HG02678 (cell line): Measurements from ENCODE around the gene ADCY6.

ENCODE experiments used
- ATAC-seq: cut with Tn5 transposase; IDR thresholded peaks from one replicate; pipeline ENCODE4 v1.9.1; 2021; ENCODE audit warnings: mild to moderate bottlenecking, moderate library complexity; ENCODE audit not compliant: unreplicated experiment

ADCY6 gene

GRCh38 chr12:48788854-48789775 is at the start of gene ADCY6:
ADCY6 (minus strand) TSS chr12:48789089; CDS start chr12:48783434, 5,655 bp downstream.
- peak; percentile 49 for ATAC-seq

- no peak for ATAC-seq
Observed at GRCh38 chr12:48838048-48838447, 49.2 kb upstream of the ADCY6 start.

- ATAC-seq = no peak
Observed at GRCh38 chr12:48832321-48833060, 43.6 kb upstream of the ADCY6 start.

GRCh38 chr12:48831257-48831656 is 42.4 kb upstream of the ADCY6 start:
- no peak for ATAC-seq

DNA sequence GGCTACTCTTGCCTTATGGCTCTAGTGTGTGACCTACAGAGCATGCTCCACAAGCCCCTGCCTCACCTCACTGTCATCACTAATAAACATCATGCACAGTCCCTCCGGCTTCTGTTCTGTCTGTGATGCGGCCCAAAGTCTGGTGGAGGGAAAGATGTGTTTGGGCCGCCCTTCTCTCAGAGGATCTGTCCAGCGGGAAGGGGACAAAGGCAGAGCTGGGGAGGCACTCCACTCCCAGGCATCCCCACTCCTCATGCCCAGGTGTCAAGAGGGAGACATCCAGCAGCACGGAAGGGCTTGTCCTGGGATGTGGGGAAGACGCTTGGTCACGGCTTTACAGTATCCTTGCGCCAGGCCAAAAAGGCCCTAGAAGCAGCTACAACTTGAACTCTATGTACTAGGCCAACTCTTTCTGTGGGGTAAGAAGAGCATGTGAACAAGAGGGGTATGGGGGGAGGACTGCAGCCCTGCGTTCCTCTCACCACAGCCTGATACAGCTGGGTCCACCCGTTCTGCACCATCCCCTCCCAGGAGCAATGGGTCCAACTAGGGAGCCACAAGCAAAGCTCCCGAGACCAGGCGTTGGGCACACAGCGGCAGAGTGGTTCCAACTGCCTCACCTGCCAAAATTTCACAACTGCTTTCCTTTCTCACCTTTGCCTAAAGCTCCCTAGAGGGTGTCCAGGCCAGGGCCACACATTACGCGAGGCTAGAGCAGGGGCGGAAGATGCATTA is 40.1 kb upstream of the ADCY6 start:
- ATAC-seq = no peak

- no peak for ATAC-seq
Observed at GRCh38 chr12:48828293-48828692, 39.4 kb upstream of the ADCY6 start.

GRCh38 chr12:48827513-48828096 is 38.7 kb upstream of the ADCY6 start:
- no peak for ATAC-seq

GRCh38 chr12:48827026-48827425 is 38.1 kb upstream of the ADCY6 start:
- ATAC-seq = no peak

GRCh38 chr12:48826209-48826855 is 37.4 kb upstream of the ADCY6 start:
- ATAC-seq = no peak

- no peak for ATAC-seq
Observed at GRCh38 chr12:48824905-48825304, 36.0 kb upstream of the ADCY6 start.

DNA sequence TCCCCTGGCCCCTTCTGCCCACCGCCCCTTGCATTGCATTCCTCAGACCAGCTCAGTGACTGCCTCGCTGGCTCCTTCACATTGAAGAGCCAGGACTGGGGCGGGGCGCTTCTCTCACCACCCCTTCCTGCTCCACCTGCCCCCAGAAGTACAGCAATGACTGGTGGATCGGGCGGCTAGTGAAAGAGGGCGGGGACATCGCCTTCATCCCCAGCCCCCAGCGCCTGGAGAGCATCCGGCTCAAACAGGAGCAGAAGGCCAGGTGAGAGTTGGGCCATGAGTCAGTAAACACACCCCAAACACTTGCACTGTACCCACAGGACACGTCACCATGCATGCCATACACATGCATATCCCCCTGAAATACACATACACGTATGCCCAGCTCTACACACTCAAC is 35.2 kb upstream of the ADCY6 start:
- no peak for ATAC-seq

- no peak for ATAC-seq
Observed at GRCh38 chr12:48823281-48823680, 34.4 kb upstream of the ADCY6 start.

- no peak for ATAC-seq
Observed at GRCh38 chr12:48822711-48823110, 33.8 kb upstream of the ADCY6 start.

DNA sequence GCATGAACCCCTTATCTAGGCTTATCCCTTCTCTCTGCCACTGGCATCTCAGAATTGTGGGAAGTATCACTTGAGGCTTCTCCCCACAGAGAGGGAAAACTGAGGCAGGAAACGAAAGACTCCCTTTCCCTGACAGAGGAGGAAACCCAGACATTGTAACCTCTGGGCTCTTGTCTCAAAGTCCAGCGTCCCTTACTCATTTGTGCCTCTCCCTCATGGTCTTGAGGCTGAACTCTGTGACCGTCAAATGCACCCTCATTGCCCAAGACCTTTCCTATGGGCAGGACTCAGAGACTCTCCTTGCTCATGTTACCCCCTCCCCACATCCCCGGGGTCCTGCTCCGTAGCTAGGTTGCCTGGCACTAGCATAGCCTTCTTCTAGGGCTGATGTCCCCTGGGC is 33.2 kb upstream of the ADCY6 start:
- no peak for ATAC-seq

DNA sequence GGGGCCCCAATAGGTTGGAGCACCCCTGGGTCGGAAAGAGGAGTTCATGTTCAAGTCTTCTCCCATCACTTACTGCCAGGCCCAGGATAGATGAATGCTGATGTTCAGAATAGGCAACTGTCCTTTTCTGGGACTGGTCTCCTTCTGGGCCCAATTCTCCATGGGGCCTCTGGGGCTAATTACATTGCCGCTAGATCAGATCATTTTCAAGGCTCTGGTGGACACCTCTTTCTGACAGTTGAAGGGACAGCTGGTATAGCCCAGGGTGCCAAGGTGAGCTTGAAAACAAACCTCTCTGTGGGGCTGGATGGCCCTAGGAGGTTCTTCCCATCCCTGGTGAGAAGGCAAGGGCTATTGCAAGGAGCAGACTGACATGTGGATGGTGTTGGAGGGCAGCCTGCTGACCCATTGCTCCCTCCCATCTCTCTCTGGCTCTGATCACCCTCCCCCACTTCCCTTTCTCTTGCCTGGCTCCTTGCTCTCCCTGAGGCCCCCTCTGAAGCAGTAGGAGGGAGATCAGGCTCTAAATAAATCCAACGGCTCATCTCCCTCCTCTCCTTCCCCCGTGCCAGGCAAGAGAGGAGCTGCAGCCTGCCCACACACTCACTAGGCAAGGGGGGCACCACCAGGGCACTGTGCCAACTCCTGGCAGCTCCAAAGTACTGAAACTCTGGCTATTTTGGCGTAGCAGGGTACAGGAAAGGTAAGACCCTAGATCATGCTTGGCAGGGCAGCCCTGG is 31.3 kb upstream of the ADCY6 start:
- no peak for ATAC-seq

- no peak for ATAC-seq
Observed at GRCh38 chr12:48818831-48819590, 30.1 kb upstream of the ADCY6 start.

- ATAC-seq = no peak
Observed at GRCh38 chr12:48817873-48818830, 29.3 kb upstream of the ADCY6 start, which contains the start of gene CACNB3. CACNB3 (plus strand) TSS chr12:48818496; CDS start chr12:48818930, 434 bp downstream.
